HUDEP-2 (cell line): Measurements from ENCODE around the gene SLC15A2.
"Not testable (repeated sequence)": the region's sequence is repeated elsewhere in the genome, so short reads cannot be mapped to it uniquely, and the experiment has no call there.

Experiments
- DNase-seq, 76 experiments: peaks; one replicate each; lab custom pipeline; 2025; ENCODE audit not compliant: unreplicated experiment in 76 of 76; lab: John Stamatoyannopoulos, UW

Gene SLC15A2, protein sequence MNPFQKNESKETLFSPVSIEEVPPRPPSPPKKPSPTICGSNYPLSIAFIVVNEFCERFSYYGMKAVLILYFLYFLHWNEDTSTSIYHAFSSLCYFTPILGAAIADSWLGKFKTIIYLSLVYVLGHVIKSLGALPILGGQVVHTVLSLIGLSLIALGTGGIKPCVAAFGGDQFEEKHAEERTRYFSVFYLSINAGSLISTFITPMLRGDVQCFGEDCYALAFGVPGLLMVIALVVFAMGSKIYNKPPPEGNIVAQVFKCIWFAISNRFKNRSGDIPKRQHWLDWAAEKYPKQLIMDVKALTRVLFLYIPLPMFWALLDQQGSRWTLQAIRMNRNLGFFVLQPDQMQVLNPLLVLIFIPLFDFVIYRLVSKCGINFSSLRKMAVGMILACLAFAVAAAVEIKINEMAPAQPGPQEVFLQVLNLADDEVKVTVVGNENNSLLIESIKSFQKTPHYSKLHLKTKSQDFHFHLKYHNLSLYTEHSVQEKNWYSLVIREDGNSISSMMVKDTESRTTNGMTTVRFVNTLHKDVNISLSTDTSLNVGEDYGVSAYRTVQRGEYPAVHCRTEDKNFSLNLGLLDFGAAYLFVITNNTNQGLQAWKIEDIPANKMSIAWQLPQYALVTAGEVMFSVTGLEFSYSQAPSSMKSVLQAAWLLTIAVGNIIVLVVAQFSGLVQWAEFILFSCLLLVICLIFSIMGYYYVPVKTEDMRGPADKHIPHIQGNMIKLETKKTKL

DNA sequence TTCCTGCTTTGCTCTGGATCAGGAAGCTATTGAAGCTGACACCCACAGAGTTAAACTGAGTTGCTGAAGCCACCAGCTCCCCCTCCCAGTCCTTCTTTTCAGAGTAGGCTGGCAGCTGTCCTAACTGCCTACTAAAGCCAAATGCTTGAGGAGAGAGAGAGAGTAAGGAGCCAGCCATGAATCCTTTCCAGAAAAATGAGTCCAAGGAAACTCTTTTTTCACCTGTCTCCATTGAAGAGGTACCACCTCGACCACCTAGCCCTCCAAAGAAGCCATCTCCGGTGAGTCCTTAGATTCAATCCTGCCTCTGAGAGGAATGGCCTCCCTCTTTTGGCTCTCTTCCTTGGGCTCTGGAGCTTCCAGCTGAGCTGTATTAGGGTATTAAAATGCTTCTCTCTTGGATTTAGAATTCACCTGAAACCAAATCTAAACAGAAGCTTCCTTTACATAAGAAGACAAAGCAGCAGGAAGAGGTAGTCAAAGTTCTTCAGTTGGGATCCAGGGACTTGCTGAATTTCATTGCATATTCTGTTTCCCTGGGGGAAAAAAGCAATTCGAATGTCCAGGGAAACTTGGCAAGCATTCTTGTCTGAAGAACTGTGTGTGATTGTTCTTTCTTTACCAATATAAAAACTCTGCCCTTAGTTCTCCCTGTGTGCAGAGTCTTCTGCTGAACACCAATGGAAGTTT is at the start of gene SLC15A2:
Gene SLC15A2 (plus strand): TSS at position 101 of the 690 bp plus-strand sequence. CDS start 76 bp downstream, at position 177.
- DNase-seq = no peak

GRCh38 chr3:121844892-121845291 is 49.3 kb upstream of the SLC15A2 start:
- no peak for DNase-seq

DNA sequence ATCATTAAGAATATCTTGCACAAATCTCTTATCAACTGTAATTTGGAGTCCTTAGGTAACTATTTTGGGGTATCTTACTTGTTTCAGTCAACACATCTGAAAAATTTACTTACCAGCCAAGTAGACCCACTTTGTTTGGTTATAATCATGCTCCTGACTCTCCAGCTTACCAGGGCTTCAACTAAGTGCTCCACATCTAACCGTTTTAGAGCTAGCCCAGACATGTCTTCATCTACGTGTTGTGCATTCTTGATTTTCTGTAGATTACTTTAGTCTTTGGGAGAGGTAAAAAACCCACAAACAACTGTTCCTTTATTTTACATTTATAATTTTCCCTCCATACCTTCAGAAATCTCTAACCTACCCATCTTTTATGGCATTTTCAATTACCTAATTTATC is 41.9 kb upstream of the SLC15A2 start:
- no peak for DNase-seq

- DNase-seq = peak in 1 of 76 experiments; percentile 15
These were observed 38.6 kb upstream of the SLC15A2 start for GRCh38 chr3:121855555-121855954.

GRCh38 chr3:121857778-121858177 is 36.4 kb upstream of the SLC15A2 start:
- DNase-seq = not testable (repeated sequence)

DNA sequence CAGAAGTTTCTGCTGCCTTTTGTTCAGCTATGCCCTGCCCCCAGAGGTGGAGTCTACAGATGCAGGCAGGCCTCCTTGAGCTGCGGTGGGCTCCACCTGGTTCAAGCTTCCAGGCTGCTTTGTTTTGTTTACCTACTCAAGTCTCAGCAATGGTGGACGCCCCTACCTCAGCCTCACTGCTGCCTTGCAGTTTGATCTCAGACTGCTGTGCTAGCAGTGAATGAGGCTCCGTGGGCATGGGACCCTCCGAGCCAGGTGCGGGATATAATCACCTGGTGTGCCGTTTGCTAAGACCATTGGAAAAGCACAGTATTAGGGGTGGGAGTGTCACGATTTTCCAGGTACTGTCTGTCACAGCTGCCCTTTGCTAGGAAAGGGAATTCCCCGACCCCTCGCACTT is 31.0 kb upstream of the SLC15A2 start:
- DNase-seq = not testable (repeated sequence)

DNA sequence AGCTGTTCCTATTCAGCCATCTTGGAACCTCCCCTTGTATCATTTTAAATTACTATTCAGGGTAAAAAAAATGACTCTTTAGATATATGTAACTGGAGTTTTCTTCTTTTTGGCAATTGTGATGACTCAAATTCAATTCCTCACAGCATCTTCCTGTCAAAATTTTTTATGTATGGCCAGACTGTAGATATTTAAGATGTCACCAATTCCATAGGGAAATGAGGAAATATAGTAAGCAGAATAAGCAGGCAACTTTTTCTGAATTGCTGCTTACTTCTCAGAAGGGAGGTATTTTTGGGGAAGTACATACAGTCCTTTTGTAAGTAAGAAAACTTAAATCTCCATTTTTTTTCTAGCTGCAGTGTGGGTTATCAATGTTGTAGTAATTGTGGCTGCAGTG is 30.4 kb upstream of the SLC15A2 start:
- no peak for DNase-seq

DNA sequence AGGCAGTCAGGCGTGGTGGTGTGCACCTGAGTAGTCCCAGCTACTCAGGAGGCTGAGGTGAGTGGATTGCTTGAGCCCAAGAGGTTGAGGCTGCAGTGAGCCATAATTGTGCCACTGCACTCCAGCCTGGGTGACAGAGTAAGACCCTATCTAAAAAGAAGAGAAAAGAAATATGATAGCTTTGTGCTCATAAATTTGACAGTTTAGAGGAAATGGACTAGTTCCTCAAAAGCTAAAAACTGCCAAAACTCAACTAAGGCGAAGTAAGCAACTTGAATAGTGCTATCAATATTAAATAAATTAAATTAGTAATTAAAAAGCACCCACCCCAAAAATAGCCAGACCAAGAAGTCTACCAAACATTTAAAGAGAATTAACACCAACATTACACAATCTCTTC is 24.5 kb upstream of the SLC15A2 start:
- no peak for DNase-seq

GRCh38 chr3:121870717-121871116 is 23.5 kb upstream of the SLC15A2 start:
- DNase-seq = no peak

- DNase-seq = no peak
These were observed 22.8 kb upstream of the SLC15A2 start for GRCh38 chr3:121871430-121871829.

- DNase-seq = no peak
These were observed 15.8 kb upstream of the SLC15A2 start for GRCh38 chr3:121878411-121878810.

GRCh38 chr3:121883507-121883906 is 10.7 kb upstream of the SLC15A2 start:
- DNase-seq = peak in 7 of 76 experiments; percentile 1 to 10 (median 3)

GRCh38 chr3:121885386-121885785 is 8.8 kb upstream of the SLC15A2 start:
- no peak for DNase-seq

DNA sequence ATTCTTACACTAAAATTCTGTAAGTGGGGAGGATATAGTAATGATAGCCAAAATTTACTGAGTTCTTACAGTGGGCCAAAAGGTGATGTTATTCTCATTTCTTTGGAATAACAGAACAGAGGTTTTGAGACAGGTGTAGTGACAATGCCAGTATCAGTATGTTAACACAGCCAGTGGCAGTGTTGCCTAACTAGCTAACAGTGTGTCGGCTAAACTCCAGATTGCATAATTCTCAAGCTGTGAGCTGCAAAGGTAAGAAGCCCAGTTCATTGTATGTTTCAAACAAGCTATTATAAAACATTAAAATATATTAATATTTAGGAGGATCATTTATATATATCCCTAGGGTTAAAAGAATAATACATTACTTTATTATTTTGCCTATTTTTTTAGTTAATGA is 920 bp downstream of the SLC15A2 start:
- no peak for DNase-seq

GRCh38 chr3:121895736-121896135 is 1.5 kb downstream of the SLC15A2 start:
- DNase-seq = no peak

DNA sequence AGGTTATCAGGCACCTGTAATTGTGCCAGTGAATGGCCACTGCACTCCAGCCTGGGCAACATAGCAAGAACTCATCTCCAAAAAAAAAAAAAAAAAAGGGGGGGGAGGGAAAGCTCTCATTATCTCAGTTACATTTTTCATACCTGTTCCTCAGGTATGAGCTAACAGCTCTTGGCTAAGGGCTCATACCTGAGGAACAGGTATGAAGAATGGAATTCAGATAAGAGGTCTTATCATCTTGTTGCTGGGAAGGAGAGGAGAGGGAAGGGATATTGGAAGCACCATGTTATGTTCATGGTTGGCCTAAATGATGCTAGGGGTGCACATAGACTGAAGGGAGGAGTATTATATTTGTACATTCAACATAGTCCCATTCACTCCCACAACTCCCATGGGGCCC is 2.6 kb downstream of the SLC15A2 start:
- DNase-seq = no peak

GRCh38 chr3:121897296-121897695 is 3.1 kb downstream of the SLC15A2 start:
- DNase-seq = no peak

DNA sequence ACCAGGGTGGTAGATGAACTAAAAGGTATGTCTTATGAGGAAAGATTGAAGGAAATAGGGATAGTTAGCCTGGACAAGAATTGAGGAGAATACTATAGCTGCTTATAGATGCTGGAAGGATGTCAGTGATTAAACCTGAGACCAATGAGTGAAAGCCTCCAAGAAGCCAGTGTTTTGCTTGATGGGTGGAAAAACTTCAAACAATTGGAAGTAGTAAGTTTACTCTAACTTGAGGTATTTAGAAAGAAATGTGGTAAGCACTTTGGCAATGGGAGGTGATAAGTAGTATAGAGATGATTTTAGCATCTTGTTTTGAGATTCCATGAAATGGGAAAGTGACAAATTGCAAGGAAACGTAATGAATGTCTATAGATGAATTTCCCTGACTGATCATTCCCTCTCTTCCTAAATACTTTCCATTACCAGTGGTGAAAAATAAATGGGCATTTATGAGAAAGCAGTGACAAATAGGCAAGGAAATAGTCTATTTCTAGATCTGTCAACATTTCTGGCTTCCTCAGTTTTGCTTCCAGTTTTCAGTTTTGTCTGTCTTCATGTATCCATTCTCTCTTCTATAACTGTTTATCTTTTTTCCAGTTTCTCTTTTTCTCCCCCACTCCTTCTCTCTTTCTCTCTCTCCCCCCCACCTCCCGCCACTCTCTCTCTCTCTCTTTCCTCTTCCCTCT is 19.2 kb downstream of the SLC15A2 start:
- no peak for DNase-seq

- no peak for DNase-seq
These were observed 20.1 kb downstream of the SLC15A2 start for GRCh38 chr3:121914081-121914998.

DNA sequence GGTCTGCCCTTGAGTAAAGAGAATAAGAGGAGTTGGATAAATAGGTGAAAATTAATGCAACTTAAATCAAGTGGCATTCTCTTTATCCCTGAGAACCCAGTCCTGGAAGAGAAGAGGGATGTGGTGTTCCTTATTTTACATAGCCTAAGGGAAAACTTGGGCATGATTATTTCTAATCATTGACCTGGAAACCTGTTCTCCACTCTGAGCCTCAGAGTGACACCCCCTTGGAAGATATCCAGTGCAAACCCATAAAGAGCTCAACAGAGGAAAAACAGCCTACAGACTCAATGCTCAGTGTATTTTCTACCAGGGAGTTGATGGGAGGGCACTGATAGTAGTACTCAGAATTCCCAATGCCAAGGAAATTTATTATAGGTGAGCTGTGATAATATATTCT is 22.0 kb downstream of the SLC15A2 start:
- no peak for DNase-seq
